Activated effector memory CD4-positive, alpha-beta T cell treated with Interleukin-2 at 50 U/mL for 16 hours (primary cell): Measurements from ENCODE around the gene ATP1A1.

Source experiments
- DNase-seq: peaks from one replicate; pipeline ENCODE4 v3.0.0-alpha.2; 2020

Gene ATP1A1

DNA sequence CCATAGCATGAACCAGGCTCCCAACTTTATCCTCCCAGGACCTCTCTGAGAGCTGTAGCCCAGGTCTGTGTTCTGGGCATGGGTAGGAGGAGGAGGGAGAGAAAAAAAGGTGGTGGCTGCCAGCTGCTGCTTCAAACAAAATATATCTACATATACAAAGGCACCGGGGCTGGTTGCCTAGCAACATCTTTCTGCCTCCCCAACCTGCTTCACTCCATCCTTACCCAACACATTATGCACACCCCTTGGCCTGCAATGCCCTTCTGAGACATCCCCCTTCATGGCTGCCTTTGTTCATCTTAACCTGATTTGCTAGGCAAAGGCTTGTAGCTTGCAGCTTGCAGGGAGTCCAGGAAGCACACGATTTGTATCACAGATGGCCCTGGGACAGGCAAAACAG is 27.2 kb upstream of the ATP1A1 start:
- peak; percentile 17 for DNase-seq

DNA sequence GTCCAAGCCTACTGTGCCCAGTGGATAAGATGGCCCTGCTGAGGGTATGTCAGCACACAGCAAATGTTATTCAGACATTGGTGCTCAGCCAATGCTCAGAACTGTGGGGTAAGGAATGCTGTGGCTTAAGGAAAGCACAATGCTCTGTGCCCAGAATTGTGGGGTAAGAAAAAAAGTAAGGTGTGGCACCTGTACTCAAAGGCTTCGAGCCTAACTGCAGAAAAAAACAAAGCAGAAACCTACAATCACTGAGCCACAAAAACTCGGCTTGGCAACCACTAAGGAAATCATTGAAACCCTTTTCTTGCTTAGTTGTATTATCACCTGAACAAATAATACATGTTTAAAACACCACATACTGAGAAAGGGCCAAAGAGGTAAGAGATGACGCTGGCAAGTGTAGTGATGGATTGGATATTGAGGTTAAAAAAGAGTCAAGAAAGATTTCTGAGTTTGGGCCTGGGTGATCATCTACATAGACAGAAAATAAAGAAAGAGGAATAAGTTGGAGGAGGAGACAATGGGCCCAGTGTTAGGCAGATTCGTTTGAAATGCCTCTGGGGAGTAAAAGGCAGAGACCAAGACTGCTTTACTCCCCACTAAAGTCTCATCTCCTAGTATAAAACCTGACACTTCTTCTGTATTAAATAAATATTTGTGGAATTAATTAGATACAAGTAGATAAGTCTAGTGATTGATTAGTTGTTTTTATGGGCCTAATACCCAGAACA is 25.9 kb upstream of the ATP1A1 start:
- DNase-seq = no peak

- DNase-seq = no peak
These were observed 25.3 kb upstream of the ATP1A1 start for GRCh38 chr1:116347696-116348095.

DNA sequence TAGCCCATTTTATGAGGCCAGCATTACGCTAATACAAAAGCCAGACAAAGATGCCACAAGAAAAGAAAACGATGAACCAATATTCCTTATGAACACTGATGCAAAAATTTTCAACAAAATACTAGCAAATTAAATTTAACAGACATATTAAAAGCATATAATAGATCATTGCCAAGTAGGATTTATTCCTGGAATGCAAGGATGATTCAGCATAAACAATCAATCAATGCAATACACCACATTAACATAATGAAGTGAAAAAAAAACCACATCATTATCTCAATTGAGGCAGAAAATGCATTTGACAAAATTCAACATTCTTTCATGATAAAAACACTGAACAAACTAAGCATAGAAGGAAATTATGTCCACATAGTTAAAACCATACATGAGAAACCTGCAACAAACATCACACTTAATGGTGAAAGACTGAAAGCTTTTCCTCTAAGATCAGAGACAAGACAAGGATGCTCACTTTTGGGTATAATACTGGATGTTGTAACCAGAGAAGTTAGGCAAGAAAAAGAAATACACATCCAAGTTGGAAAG is 22.9 kb upstream of the ATP1A1 start:
- DNase-seq = no peak

DNA sequence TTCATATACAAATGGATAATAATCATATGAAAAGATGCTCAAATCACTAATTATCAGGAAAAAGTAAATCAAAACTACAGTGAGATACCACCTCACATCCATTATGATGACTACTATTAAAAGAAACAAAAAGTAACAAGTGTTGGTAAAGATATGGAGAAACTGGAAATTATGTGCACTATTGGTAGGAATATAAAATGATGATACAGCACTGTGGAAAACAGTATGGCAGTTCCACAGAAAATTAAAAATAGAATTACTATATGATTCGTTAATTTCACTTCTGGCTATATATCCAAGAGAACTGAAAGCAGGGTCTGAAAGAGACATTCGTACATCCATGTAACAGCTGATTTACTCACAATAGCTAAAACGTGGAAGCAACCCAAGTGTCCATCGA is 21.1 kb upstream of the ATP1A1 start:
- DNase-seq = no peak

- no peak for DNase-seq
These were observed 20.7 kb upstream of the ATP1A1 start for GRCh38 chr1:116352349-116352813.

DNA sequence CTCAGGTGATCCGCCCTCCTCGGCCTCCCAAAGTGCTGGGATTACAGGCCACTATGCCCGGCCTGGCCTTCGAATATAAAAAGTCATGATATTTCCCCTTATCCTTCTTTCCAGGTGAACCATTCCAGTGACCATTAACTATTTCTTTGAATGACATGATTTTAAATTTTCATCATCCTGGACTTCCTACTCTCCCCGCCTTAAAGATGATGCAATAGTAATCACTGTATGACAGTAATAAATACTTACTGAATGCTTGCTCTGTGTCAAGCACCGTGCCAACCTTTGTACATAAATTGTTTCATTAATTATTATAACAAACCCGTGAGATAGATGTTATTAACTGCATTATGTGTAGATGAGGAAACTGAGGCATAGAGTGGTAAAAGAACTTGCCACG is 19.9 kb upstream of the ATP1A1 start:
- DNase-seq = no peak

DNA sequence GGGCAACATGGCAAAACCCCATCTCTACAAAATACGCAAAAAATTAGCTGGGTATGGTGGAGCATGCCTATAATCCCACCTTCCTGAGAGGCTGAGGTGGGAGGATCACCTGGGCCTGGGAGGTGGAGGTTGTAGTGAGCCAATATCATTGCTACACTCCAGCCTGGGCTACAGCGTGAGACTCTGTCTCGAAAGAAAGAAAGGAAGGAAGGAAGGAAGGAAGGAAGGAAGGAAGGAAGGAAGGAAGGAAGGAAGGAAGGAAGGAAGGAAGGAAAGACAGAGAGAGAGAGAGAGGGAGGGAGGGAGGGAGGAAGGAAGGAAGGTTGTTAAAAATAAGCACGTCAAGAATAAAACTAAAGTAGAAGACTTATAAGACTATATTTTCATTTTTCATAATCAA is 17.0 kb upstream of the ATP1A1 start:
- DNase-seq = no peak

DNA sequence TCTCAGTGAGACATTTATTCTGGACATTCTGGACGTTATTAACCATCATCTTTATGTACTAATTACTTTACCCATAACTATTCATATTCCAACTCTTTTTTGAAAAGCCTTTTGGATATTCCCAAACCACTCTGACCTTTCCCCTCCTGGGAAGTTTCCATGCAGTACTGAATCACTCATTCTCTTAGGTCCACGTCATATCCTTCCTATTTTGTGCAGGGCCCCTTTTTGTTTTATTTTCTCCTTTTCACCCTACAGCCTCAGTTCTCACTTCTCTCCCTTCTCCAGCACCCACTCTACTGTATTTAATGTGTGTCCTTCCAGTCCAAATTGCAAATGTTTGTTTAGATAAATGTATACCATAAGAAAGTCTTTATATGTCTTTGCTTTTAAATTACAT is 16.4 kb upstream of the ATP1A1 start:
- DNase-seq = no peak

DNA sequence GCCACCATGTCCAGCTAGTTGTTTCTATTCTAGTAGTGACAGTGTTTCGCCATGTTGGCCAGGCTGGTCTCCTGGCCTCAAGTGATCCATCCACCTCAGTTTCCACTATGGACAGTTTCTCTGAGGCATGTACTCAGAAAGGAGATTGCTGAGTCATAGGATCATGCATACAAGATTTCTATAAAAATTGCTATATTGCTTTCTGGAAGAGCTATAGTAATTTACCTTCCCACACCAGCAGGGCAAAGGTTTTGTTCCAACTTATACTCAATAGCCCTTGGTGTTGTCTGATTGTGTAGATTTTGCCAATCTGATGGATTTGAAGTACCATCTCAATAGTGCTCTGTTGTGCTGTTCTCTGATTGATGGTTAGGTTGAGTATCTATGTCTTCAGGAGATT is 15.6 kb upstream of the ATP1A1 start:
- no peak for DNase-seq

DNA sequence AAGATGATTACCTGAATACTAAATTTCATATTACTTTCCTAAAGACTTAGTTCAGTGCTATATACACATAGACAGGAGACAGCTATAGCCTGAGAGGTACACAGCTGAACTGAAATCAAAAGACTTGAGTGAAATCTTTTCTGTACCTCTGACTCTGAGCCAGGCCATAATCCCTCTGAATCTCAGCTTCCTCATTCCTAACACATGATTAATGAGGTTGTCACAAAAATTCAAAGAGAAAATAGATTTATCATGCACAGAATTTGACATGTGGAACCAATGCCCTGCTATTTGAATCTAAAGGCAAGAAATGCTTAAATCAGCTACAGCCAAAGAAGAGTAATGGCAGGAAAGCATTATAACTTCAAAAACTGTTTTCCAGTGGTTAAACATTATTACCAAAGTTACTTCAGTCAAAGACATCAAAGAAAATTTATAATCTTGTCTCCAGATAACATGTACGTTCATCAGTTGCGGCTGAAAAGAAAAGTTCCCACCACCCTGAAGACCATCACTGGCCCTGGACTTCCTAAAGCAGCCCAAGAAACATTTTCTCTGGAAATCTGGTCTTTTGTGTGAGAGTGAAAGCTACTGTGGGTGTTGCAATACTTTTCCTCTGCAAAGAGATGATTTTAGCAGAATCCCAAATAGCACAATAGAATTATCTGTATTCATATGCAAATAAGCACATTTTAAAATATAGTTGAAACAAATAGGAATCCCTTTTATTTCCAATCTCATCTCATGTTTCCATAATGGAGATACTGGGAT is 13.8 kb upstream of the ATP1A1 start:
- no peak for DNase-seq

DNA sequence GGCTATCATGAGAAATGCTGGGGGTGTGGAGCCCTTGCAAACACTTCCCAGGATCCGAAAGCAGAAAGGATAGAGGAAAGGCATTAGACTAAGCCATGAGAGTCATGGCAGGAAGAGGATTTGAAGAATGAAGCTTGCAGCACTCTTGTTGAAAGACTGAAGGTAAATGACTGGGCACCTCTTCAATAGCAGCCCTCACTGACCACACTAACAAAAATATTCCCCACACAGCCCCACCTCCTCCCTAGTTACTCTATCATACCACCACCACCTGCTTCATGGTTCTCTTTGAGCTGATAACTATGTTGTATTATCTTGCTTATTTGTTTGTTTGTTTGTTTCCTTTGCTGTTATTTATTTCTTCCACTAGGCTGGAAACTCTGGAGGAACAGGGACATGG is 13.2 kb upstream of the ATP1A1 start:
- DNase-seq = no peak

DNA sequence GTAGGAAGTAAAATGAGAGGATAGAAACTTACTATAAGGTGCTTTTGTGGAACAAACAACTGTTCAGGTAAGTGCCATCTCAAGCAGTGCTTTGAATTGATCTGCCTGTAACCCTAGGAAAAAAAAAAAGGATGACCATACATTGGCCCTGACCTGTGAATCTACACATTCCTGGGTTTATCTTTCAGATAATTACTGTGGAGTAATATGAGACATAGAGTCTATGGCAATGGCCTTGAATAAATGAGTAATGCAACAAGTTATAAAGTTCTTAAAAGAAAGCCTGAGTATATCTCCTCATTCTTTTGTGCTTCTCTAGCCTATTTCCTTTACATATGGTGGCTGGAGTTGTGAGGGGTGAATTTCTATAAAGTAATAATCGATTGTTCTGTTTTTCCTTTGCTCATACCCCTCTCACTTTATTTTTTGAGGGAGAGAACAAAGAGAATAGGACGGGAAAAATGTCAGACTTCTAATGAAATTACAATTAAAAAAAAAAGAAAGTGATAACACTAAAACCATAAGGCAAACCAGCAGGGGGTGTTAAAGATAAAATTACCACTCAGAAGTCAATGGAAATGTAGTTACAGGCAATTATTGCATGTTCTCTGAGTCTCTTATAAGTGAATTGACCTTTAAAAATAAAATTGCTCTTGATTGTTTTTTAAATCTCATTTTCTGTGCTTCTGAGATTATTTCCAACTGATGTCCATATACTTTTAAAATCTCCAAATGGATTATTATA is 12.4 kb upstream of the ATP1A1 start:
- DNase-seq = no peak

- no peak for DNase-seq
These were observed 11.4 kb upstream of the ATP1A1 start for GRCh38 chr1:116361648-116362047.

GRCh38 chr1:116362050-116362449 is 11.0 kb upstream of the ATP1A1 start:
- no peak for DNase-seq

DNA sequence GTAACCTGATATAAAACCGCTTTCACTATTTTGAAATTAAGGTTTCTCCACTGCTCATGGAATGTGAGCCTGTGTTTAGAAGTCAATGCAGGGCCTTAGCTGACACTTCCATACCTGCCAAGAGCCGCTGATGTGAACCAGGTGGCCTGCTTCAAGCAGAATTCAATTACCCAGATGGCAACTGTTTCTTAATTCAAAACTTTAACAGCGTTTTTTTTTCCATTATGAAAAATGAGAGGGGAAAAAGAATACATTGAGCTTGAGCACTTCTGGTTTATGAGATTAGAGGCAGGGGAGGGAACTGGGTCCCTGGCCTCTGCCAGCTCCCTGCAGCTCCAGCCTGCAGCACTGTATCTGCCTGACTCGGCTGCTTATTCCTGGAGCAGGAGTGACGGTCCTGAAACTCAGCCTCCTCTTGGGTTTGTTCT is 7.7 kb upstream of the ATP1A1 start:
- no peak for DNase-seq

DNA sequence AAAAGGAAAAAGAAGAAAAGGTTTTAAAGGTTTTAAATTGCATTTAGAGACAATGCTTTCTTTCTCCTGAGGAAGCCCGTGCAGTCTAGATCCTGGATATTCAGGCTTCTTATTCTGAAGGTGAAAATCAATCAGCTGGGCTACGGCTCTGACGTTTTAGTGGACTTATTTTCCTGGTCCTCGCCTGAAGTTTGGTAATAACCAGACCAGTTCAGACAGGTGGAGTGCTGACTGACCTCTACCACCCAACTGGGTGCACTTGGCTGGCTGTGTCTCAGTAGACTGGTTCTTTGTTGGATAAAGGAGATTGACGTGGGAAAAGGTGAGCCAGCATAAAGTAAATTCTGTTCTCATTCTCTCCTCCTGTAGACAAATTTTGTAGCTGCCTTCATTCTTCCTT is 7.2 kb upstream of the ATP1A1 start:
- no peak for DNase-seq

GRCh38 chr1:116367256-116367945 is 5.6 kb upstream of the ATP1A1 start:
- DNase-seq = no peak

DNA sequence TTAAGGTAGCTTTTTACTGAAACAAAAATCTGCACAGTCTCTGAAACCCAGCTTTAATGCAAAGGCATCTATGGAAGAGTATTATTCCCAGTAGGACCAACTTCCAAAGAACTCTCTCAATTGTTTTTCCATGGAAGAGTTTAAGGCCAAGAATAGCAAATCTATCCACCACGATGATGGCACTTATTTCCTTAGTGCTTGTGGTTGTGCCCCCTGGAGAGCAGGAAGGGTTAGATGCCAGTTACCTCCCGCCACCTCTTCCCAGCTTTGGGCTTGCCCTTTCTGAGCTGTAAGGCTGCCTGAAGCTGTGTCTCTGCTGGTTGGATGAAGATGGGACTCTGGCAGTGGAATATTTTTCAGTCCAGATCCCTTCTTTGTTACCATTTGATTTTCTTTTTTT is 4.8 kb upstream of the ATP1A1 start:
- no peak for DNase-seq

DNA sequence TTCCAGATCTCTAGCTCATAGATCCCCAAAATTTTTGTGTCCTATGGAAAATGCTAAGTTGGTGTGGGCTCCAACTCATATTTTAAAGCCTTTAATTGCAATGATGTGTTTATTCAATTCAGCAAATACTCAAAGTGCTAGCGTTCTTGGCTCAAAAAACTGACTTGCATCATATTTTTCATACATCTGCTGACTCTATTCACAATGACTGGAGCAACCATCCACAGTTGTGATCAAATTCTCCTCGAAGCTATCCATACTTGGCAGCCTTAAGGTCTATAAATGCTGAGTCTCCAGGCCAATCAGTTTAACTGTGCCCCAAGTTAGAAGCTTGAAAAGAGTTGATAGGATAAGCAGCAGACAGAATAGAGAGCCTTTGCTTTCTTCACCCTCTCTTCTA is 2.9 kb upstream of the ATP1A1 start:
- DNase-seq = no peak

- DNase-seq = no peak
These were observed 1.3 kb upstream of the ATP1A1 start for GRCh38 chr1:116371752-116372151.

DNA sequence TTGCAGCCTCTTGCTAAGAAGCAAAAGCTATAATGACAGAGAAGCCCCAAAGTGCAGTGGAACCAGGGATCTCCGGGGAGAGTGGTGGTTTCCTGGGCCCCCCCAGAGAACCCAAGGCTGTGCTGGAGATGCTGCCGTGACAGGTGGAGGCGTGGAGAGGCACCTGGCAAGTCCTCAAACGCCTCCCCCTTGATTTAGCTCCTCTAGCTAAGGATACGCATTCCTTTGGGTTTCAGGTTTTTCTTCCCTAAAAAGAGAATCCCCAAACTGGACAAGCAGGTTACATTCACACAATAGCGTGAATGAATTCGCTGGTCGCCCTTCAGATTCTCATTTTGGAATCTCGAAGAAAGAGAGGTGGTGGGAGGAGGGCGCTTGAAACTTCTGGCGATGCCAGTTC is 853 bp upstream of the ATP1A1 start:
- no peak for DNase-seq
